ENCODE data around the gene SLC2A8.
A peak's percentile ranks its signal among the peaks of the same experiment; 100 is the strongest.

SLC2A8 gene

DNA sequence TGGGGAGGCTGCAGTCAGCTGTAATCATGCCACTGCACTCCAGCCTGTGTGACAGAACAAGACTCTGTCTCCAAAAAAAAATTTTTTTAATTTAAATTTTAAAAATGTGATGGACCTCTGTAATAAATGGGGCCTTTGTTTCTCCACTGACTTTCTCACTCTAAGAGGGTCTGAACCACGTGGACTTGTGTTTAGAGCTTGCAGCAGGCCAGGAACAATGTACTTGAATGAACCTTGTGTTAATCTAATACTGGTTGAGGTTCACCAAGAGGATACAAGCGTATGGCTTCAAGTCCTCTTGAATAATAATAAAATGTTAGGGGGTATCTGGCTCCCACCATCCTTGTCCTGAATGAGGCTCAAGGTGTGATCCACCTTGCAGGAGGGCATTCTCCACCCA, 14.4 kb upstream of the SLC2A8 start:
- DNase-seq (ENCODE audit: low read depth): no peak

DNA sequence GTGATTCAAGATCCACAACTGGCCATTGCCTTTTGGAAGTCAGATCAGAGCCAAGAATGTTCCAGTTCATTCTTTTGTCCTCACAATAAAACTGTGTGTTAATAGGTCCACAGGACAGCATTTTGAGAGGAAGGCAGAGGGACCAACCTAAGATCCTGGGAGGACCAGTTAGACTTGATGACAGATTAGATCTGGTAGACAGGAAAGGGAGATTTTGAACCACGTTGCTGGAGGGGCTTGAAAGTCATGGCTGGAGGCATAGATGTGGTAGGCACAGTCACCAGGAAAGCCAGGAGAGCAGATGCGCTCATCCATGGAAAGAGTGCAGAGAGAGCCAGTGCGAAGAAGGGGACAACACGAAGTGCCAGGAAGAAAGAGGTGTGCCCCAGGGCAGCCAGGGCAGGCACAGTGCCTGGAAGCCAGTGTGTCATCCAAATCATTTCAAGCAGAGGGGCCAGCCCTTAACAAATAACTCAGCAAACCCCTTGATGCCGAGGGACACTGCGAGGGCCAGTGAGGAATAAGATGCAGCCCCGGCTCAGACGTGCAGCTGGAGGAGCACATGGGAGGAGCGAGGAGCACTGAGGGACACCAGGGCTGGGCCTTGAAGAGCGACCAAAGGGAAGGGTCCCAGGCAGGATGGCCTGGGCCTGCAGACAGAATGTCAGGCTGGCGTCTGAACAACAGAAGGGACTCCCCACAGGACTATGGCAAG, 12.8 kb upstream of the SLC2A8 start:
- no peak for DNase-seq (ENCODE audit: low read depth)

DNA sequence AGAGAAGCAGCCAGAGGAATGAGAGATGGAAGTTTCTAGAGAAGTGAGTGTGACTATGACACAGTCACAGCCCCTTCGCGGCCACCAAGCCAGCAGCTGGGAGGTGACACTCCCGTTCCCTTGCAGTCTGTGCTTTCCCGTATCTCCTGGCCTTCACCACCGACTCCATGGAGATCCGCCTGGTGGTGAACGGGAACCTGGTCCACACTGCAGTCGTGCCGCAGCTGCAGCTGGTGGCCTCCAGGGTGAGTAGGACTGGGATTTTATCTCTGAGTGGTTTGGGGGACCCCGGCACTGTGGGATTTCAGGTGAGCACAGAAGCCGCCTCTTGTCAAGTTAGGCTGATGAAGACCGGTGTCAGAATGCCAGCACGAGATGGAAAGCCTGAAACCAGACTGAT, 12.1 kb upstream of the SLC2A8 start:
- no peak for DNase-seq (ENCODE audit: low read depth)

DNA sequence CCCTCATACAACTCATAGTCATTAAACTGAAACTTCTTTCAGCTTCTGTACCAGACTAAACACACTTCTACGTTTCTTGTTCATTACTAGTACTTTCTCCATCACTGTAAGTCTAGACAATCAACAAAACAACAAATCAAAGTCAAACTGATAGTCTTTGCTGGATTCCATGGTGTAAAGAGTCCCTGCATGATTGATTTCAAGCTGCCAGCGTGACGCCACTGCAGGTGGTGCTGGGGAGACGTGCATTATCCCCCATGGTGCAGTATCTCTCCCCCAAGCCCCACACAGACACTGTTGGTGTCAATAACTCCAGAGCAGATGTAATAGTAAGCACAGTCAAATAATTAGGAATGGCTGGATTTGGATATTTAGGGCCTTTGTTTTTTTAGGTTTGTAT, 10.7 kb upstream of the SLC2A8 start:
- DNase-seq (ENCODE audit: low read depth): no peak

DNA sequence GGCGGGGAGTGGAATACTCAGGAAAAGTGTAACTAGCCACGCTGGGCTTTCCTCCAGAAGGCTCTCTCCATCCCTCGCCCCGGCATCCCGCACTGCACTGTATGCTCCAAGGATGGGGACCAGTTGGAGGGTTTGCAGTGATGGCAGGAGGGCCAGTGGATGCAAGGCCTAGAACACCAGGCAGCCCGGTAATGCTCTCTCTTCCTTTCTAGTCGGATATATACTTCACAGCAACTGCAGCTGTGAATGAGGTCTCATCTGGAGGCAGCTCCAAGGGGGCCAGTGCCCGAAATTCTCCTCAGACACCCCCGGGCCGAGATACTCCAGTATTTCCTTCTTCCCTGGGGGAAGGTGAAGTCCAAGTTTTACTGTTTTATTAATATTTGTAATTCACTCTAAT, 10.0 kb upstream of the SLC2A8 start:
- no peak for DNase-seq (ENCODE audit: low read depth)

DNA sequence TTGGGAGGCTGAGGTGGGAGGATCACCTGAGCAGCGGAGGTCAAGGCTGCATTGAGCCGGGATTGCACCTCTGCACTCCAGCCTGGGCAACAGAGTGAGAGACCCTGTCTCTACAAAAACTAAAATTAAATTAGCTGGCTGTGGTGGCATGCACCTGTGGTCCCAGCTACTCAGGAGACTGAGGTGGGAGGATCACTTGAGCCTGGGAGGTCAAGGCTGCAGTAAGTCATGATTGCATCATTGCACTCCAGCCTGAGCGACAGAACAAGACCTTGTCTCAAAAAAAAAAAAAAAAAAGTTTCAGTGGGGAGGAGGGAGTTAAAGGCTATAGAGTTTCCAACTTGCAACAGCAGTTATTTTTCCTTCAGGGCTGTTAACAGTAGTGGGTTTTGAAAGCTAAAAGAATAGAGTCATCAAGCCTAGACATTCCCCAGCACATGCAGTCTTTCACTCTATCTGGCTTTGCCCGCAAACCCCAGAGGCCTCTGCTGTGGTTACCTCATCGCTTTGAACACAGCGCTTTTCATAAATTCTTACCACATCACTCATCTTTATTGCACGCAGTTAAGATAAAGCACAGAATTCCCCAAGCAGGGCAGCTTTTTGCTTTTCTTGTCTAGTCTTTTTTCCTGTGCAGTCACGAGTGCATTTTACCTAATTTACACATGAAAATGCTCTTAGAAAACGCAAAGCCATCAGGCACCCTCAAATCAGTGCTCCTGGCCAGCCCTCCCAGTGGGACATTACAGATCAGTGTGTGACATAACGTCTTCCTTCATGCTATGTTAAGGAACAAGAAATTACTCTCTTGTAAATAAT, 8.7 kb upstream of the SLC2A8 start:
- peak; percentile 98 for DNase-seq (ENCODE audit: low read depth)

DNA sequence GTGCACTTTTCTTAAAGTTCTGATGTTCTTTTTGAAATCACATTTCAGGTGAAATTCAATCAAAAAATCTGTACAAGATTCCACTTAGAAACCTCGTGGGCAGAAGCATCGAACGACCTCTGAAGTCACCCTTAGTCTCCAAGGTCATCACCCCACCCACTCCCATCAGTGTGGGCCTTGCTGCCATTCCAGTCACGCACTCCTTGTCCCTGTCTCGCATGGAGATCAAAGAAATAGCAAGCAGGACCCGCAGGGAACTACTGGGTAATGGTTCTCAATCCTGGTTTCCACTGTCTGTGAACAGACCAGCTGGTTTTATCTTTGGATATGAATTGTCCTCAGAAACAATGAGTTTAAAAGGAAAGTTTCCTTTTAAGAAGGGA, 8.1 kb upstream of the SLC2A8 start:
- DNase-seq (ENCODE audit: low read depth): no peak

DNA sequence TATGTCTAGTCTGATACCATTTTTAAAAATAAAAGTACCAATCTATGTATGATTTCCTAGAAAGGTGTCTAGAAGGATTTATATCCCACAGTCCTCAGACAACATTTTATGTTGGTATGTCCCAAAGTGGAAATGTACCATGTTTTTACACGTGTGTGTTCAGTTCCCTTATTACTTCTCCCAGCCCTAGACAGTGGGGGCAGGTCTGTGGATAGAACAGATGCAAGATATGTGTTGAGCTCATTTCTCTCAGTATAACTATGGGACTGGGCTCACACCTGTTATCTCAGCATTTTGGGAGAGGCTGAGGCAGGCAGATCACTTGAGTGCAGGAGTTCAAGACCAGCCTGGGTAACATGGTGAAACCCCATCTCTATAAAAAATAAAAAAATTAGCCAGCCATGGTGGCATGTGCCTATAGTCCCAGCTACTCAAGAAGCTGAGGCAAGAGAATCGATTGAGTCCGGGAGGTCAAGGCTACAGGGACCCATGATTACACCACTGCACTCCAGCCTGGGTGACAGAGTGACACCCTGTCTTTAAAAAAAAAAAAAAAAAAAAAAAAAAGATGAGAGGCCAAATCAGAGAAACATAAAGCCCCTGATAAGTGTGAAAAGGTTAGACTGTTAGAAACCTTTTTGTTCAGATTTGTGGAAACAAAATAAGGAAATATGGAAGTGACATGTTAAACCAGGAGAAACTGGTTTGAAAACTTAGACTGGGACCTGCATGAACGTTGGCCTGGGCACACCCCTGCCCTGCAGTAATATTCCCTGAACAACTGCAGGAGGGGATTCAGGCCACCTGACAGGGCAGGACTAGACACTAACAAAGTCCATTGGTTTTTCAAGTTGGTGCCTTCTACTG, 7.4 kb upstream of the SLC2A8 start:
- no peak for DNase-seq (ENCODE audit: low read depth)

DNA sequence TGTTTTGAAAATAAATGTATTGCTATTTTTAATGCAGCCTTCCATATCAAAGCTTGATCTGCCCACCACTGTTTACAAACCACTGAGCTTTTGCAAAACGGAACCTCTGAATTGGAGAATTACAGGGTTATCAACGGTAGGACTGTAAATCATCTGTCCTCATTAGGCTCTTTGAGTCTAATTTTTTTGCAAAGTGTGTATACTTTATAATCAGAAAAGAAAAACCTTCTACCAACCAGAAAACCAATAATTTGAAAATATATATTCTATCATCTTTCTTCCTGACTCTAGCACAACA, 6.8 kb upstream of the SLC2A8 start:
- no peak for DNase-seq (ENCODE audit: low read depth)

DNA sequence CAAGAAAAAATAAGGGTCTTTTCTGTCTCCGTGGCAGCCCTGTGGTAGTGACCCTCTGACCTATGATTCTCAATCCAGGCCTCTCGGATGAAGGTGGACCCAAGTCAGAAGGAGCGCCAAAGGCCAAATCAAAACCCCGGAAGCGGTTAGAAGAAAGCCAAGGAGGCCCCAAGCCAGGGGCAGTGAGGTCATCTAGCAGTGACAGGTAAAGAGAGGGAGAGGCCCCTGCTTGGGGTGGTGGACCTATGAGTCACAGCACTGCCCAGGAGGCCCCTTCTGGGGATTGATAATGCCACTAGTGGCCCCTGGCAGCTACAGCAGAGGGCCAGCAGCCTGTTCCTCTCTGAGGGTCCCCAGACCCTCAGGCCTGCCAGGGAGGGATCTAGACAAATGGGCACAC, 6.4 kb upstream of the SLC2A8 start:
- no peak for DNase-seq (ENCODE audit: low read depth)

DNA sequence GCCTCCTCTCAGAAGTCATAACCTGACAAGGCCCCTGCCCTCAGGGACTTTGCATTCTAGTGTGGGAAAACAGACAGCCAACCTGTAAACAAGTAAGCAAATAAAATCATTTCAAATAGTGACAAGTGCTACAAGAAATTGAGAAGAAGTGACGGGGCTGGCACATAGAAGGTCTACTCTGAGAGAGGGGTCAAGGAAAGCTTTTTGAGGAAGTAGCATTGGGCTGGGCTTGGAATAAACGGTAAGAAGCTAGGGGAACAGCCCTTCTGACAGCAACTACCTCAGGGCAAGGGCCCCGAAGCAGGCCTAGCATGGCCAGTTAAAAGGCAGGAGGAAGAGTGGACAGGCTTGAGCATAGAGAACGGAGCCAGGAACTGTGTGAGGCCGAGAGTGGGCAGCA, 4.8 kb upstream of the SLC2A8 start:
- no peak for DNase-seq (ENCODE audit: low read depth)

DNA sequence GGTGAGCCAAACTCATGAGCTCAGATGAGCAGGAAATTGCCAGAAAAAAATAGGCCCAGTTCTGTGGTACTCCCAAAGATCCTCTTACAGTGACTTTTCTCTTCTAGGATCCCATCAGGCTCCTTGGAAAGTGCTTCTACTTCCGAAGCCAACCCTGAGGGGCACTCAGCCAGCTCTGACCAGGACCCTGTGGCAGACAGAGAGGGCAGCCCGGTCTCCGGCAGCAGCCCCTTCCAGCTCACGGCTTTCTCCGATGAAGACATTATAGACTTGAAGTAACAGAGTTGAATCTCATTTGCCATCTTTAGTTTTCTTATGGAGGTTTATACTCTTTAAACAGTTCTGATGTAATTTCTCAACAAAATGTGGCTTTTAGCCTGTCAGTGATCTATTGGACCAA, 4.0 kb upstream of the SLC2A8 start:
- DNase-seq (ENCODE audit: low read depth): no peak

DNA sequence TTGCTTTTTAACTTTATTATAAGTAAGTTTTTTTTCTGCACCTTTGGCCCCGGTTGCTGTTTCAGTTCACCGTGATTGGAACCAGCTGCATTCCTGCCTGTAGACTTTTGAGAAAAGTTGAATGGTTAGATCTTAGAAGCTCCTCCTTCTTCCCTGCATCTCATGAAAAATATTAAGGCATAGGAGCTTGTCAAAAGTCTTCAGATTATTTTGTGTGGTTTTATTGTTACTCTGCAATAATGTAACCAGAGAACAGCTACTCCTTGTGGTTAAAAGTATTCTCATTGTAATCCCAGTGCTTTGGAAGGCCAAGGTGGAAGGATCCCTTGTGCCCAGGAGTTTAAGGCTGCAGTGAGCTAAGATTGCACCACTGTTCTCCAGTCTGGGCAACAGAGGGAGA, 3.3 kb upstream of the SLC2A8 start:
- DNase-seq (ENCODE audit: low read depth): peak; percentile 13

DNA sequence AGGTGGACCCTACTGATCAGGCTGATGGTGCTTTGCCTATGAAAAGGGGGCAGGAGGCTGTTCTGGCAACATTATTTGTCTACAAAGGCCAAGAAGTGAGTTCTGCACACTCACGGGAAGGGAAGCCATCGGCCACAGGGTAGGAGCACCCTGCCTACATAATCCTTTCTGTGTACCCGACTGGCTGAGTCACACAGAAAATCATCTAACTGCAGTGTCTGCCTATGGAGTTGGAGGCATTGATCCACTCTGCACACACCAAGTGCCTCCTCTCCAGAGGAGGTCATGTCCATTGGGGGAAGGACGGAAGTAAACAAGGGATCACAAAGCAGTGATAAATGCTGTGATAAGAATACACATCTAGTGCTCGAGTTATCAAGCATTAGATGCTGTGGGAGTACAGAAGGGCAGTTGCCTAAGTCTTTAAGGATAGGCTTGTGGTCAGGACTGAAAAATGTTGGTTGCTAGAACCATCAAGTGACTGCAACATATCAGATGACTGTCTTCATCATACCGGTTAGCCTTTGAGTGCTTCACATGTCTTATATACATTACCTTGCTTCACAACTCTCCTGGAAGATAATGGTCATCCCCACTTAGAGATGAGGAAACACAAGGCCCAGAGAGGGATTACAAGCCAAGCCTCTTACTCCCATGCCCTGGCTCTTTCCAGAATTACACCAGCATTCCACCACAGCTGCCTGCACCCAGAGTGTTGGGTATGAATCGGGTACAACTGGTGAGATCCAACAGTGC, 1.3 kb upstream of the SLC2A8 start:
- DNase-seq (ENCODE audit: low read depth): no peak

DNA sequence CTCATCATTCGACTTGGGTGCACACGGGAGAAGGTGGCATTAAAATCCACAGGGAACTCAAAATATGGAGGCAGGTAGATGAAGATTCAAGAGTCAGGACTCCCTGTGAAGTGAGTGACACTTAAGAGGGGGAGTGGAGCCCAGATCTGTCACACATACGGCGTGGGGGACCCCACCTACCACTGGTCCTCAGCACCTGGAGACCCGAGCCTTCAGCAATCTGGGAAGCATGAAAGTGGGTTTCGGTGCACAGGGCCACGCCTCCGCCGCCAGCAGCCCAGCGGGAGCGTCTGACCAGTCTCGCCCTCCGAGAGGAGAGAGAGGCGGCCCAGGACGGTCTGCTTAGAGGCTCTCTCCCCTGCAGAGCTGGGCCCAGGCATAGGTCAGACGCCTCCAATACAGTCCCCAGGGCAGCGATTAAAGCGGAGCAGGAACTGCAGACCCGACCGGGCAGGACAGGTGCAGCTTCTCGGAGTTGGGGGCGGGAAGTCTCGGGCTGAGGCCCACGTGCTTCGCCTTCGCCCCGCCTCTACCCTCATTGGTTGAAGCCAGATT, 639 bp upstream of the SLC2A8 start:
- no peak for DNase-seq (ENCODE audit: low read depth)

DNA sequence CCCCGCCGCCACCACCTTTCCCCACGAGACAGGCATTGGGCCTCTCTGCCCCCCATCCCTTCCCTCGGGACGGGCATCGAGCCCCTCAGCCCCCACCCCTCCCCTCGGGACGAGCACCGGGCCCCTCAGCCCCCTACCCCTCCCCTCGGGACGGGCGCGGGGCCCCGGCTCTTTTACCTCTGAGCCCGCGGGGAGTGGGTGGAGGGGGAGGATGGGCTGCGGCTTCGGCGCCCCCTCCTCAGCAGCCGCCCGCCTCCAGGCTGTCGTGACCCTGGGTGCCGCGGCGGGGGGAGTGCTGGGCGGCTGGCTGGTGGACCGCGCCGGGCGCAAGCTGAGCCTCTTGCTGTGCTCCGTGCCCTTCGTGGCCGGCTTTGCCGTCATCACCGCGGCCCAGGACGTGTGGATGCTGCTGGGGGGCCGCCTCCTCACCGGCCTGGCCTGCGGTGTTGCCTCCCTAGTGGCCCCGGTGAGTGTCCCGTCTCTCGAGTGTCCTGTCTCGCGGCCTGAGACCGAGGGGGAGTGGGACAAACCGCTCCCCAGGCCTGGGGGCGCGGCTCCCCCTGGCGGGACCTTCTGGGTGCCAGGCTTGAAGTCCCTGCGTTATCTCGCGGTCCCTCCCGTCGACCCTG, 791 bp downstream of the SLC2A8 start:
- peak; percentile 50 for DNase-seq (ENCODE audit: low read depth)

DNA sequence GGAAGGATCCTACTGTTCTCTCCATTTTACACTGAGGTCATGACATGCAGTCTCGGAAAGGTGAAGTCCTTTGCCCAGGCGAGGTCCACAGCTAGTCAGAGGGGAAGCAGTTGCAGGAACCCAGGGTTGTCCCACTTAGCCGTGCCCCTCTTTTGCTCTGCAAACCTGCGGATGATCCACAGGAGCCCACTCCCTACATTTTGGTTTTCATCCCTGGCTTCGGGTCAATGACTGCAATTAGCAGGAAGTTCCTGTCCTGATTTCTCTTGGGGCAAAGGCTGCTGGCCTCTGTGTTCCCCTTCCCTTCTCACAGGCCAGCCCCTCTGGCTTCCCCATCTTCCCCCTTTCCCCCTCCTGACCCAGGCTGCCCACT, 1.3 kb downstream of the SLC2A8 start:
- DNase-seq (ENCODE audit: low read depth): no peak

DNA sequence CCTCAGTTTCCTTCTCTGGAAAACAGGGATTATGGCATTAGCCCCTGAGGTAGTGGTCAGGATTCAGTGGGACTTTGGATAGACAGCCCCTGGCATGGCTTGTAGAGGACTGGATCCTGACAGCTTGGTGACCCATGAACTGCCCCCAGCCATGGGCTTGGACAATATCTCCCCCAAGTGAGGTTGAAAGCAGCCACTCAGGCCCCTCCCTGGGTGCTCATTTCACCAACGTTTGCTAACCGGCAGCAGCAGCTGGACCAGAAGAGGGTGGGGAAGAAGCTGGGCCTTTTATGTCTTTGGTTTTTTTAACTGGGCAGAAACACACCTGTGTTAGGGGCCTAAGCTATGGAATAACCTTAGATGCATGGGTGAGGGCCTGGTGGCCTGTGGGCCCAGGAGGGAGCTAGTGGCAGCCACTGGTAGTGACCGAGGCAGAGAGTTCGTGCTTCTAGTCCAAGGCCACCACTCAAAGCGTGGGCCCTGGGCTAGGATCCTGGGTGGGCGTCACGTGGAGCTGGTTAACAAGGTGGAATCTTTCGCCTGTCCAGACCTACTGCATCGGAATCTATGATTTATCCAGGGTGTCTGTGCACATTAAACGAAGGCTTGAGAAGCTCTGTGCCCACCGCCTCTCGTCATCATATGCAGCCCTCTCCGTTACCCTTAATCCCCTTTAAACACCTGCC, 1.9 kb downstream of the SLC2A8 start:
- no peak for DNase-seq (ENCODE audit: low read depth)

DNA sequence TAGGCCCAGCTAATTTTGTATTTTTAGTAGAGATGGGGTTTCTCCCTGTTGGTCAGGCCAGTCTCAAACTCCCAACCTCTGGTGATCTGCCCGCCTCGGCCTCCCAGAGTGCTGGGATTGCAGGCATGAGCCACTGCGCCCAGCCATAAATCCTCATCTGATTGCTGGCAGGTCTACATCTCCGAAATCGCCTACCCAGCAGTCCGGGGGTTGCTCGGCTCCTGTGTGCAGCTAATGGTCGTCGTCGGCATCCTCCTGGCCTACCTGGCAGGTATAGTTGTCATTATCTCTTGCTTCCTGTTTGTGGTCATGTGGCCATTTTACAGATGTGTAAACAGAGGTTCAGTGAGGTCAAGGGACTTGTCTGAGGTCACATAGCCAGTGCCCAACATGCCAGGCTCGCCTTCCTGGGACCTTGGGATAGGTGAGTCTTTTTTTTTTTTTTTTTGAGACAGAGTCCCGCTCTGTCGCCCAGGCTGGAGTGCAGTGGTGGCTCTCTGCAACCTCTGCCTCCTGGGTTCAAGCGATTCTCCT, 2.8 kb downstream of the SLC2A8 start:
- DNase-seq (ENCODE audit: low read depth): no peak

DNA sequence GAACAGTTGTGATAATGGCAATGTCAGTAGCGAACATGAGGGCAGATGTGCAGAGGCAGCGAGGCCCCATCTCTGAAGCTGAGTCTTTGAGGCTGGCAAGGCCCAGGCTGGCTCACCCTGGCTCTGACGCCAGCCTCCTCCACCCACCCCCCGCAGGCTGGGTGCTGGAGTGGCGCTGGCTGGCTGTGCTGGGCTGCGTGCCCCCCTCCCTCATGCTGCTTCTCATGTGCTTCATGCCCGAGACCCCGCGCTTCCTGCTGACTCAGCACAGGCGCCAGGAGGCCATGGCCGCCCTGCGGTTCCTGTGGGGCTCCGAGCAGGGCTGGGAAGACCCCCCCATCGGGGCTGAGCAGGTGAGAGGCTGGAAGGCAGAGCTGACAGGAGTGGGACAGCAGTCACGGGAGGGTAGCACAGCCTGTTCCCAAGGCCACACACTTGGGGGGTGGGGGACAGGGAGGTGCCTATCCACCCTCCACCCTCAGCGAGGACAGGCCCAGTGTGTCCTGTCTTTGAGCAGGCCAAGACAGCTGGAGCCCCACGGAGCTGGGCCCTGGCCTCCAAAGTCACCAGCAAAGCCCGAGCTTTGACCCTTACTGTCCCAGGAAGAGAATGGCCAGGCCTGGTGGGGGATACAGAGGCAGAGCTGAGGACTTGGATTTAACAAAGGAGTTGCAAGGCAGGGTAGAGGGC, 5.6 kb downstream of the SLC2A8 start:
- DNase-seq (ENCODE audit: low read depth): no peak

Data from EH (cell line).